Gastroesophageal sphincter (tissue), 4 donors: ENCODE results near the gene LRFN2. TPM values are rescaled to one million over a fixed set of nuclear protein-coding genes. Genes with fewer than 3 reads are reported as not detected.

ENCODE experiments used
- ATAC-seq: fragments of 150-250 bp; one replicate; pipeline ENCODE4 v1.9.1; 2016; ENCODE audit warnings: mild to moderate bottlenecking, moderate library complexity
- H3K27ac ChIP-seq, 4 donors: fragments of 200-600 bp; sonication (generic) in 3 of 4; 1 replicate in 3 of 4; 2 replicates in 1 of 4; pipeline ENCODE4 v1.5.1; 2016 to 2019
- H3K27me3 ChIP-seq: fragments of 200-600 bp; sonication (generic); one replicate; pipeline ENCODE4 v1.5.1; 2019
- H3K36me3 ChIP-seq, 2 donors: fragments of 200-600 bp; sonication (generic); one replicate each; pipeline ENCODE4 v1.5.1; 2019; ENCODE audit warnings: control low read depth in 1 of 2
- H3K4me1 ChIP-seq, 3 donors: fragments of 200-600 bp; sonication (generic); 1 replicate in 2 of 3; 2 replicates in 1 of 3; pipeline ENCODE4 v1.5.1; 2016 to 2019; ENCODE audit warnings: control low read depth in 2 of 3
- H3K4me3 ChIP-seq, 2 donors: fragments of 200-600 bp; sonication (generic); one replicate each; pipeline ENCODE4 v1.5.1; 2019; ENCODE audit warnings: mild to moderate bottlenecking in 1 of 2, moderate library complexity in 1 of 2
- H3K9me3 ChIP-seq, 3 donors: fragments of 200-600 bp; sonication (generic); one replicate each; pipeline ENCODE4 v1.5.1; 2017 to 2019; ENCODE audit warnings: control low read depth in 2 of 3
- CTCF ChIP-seq, 4 experiments: fragments of 200-600 bp in 2 of 4; fragments of 450-650 bp in 2 of 4; sonication (generic) in 1 of 4; IDR thresholded peaks; one replicate each; pipeline ENCODE4 v1.5.1; 2017 to 2019; ENCODE audit warnings: antibody characterized with exemption in 4 of 4, mild to moderate bottlenecking in 2 of 4, moderate library complexity in 2 of 4
- EP300 ChIP-seq: sonication (generic); formaldehyde crosslinking; IDR thresholded peaks from one replicate; pipeline ENCODE4 v1.6.1; 2017; ENCODE audit warnings: antibody characterized with exemption, mild to moderate bottlenecking
- POLR2A ChIP-seq, 2 donors: fragments of 450-650 bp; IDR thresholded peaks; one replicate each; pipeline ENCODE4 v1.6.1; 2017; ENCODE audit warnings: antibody characterized with exemption in 2 of 2, mild to moderate bottlenecking in 2 of 2, moderate library complexity in 1 of 2
- POLR2AphosphoS5 ChIP-seq: sonication (generic); formaldehyde crosslinking; IDR thresholded peaks from one replicate; pipeline ENCODE4 v1.6.1; 2017; ENCODE audit warnings: antibody characterized with exemption
- WGBS, 2 donors: methylation state at CpG; one replicate each; pipeline ENCODE4 v1.1.5; 2018; ENCODE audit warnings: low coverage in 1 of 2; 5-methylcytosine and 5-hydroxymethylcytosine counted together
- total RNA-seq, 4 donors: library from RNA; depleted of rRNA; stranded (reverse); fragments of >200 nt; gene quantifications; one replicate each; pipeline ENCODE4 v1.1.0, GENCODE V29; 2016

LRFN2 gene
- total RNA-seq, 4 donors from 2014 or later, result 0.13 TPM; not detected in 3

- WGBS, 2 donors, result 40 to 55% methylated on average over 1 to 4 of the region's 6 CpGs
- peaks cover 5% of the 10 kb centered on the region for H3K27me3 ChIP-seq
- TF ChIP-seq POLR2AphosphoS5, result no peak
- no peak for TF ChIP-seq EP300
- TF ChIP-seq CTCF (IDR thresholded peaks at IDR 0.05), result no peak
- no peak for TF ChIP-seq POLR2A (IDR thresholded peaks at IDR 0.05)
- no peaks in the 10 kb centered on the region for H3K36me3 ChIP-seq
- H3K27ac ChIP-seq, result no peak overlapping the region
- ATAC-seq, result no peak
- no peaks in the 10 kb centered on the region for H3K9me3 ChIP-seq
- H3K4me1 ChIP-seq, result peaks cover 0 to 9% (median 0%) of the 10 kb centered on the region in 3 donors
- H3K4me3 ChIP-seq, result no peak overlapping the region
These were observed 173.9 kb downstream of the LRFN2 start for GRCh38 chr6:40413239-40413638.

DNA sequence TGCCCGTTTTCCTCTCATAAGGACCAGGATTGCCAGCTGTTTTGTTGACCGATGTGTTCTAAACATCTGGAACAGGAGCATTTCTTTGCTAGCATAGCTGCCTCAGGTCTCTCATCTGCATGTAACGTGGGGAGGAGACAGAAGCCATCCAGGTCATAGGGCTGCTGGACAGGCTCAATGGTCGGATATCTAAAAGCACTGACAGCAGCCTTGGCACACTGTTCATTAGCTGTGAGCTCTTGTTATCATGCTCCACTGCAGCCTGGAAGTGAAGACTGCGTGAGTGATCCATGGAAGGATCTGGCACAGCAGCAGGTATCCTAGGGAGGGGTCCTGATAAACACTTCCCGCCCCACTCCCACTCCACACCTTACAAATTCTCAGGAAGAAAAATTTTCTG, 175.3 kb downstream of the LRFN2 start:
- TF ChIP-seq POLR2A (IDR thresholded peaks at IDR 0.05) (no peak), POLR2AphosphoS5 (no peak), EP300 (no peak), CTCF (IDR thresholded peaks at IDR 0.05) (no peak)
- Histone ChIP-seq H3K9me3 (no peaks in the 10 kb centered on the region), H3K4me3 (no peak overlapping the region), H3K36me3 (no peaks in the 10 kb centered on the region), H3K4me1 (peaks cover 0 to 5% (median 0%) of the 10 kb centered on the region in 3 donors), H3K27ac (no peak overlapping the region), H3K27me3 (peaks cover 5% of the 10 kb centered on the region)
- WGBS, 2 donors, result 71 to 97% methylated on average over 2 to 5 of the region's 6 CpGs
- ATAC-seq, result no peak

DNA sequence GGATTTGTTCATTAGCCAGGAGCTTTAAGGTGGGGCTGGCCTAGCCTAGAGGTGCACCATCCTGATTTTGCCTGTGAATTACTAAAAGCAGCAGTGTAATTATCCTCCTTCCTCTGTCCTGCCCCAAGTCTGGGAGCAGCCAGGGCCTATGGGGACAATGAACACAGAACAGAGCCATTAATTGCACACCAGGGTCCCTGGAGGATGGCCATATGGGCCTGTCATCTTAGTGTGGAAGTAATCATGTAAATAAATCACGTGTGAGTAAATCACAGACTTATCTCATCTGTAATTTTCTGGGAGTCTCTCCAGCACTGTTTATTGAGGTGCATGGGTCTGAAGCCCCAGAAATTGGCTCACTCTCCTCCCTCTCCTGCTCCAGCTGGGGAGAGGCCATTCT, 176.3 kb downstream of the LRFN2 start:
- TF ChIP-seq POLR2A (IDR thresholded peaks at IDR 0.05), result no peak
- TF ChIP-seq EP300, result no peak
- no peak for TF ChIP-seq POLR2AphosphoS5
- TF ChIP-seq CTCF (IDR thresholded peaks at IDR 0.05), result no peak
- no peak for ATAC-seq
- Histone ChIP-seq H3K9me3 (no peaks in the 10 kb centered on the region), H3K36me3 (no peaks in the 10 kb centered on the region), H3K4me3 (no peak overlapping the region), H3K27ac (no peak overlapping the region), H3K4me1 (no peaks in the 10 kb centered on the region), H3K27me3 (peaks cover 5% of the 10 kb centered on the region)
- WGBS, 2 donors, result 33% methylated on average over 1 of the region's 1 CpG; no CpG with 5 or more reads in 1 of the 2 donors

- no peaks in the 10 kb centered on the region for H3K36me3 ChIP-seq
- 72 to 80% methylated on average over 3 of the region's 9 CpGs for whole genome bisulfite sequencing, 2 donors
- no peaks in the 10 kb centered on the region for H3K4me1 ChIP-seq
- no peak for ATAC-seq
- TF ChIP-seq EP300 (no peak), POLR2AphosphoS5 (no peak), POLR2A (IDR thresholded peaks at IDR 0.05) (no peak), CTCF (IDR thresholded peaks at IDR 0.05) (no peak)
- H3K27me3 ChIP-seq, result peaks cover 5% of the 10 kb centered on the region
- no peaks in the 10 kb centered on the region for H3K9me3 ChIP-seq
- H3K4me3 ChIP-seq, result no peak overlapping the region
- no peak overlapping the region for H3K27ac ChIP-seq
These were observed 177.3 kb downstream of the LRFN2 start for GRCh38 chr6:40409716-40410397.
